Smooth muscle cell (in vitro differentiated cells): ENCODE measurements around the gene LRRK1. TPM values are rescaled to one million over a fixed set of nuclear protein-coding genes. Genes with fewer than 3 reads are reported as not detected.

Experiments used
- DNase-seq: peaks from one replicate; lab custom pipeline; 2025; ENCODE audit not compliant: unreplicated experiment; lab: John Stamatoyannopoulos, UW
- H2AFZ ChIP-seq: fragments of 200-600 bp; sonication (generic); 2 replicates; pipeline ENCODE4 v1.6.0; 2016; ENCODE audit warnings: antibody characterized with exemption, low read depth, mild to moderate bottlenecking
- H3F3A ChIP-seq: fragments of 200-600 bp; sonication (generic); 2 replicates; pipeline ENCODE4 v1.6.0; 2017; ENCODE audit warnings: antibody characterized with exemption, low read depth
- H3K27ac ChIP-seq: fragments of 200-600 bp; sonication (generic); 2 replicates; pipeline ENCODE4 v1.5.1; 2016; ENCODE audit warnings: low read depth, mild to moderate bottlenecking
- H3K27me3 ChIP-seq: fragments of 200-600 bp; sonication (generic); 2 replicates; pipeline ENCODE4 v1.6.1; 2016; ENCODE audit warnings: low read depth, mild to moderate bottlenecking
- H3K36me3 ChIP-seq: fragments of 200-600 bp; sonication (generic); 2 replicates; pipeline ENCODE4 v1.5.1; 2016; ENCODE audit warnings: low read depth
- H3K4me1 ChIP-seq: fragments of 200-600 bp; sonication (generic); 2 replicates; pipeline ENCODE4 v1.5.1; 2016; ENCODE audit warnings: low read depth
- H3K4me2 ChIP-seq: fragments of 200-600 bp; sonication (generic); 2 replicates; pipeline ENCODE4 v1.6.0; 2016; ENCODE audit warnings: mild to moderate bottlenecking
- H3K4me3 ChIP-seq: fragments of 200-600 bp; sonication (generic); 2 replicates; pipeline ENCODE4 v1.5.1; 2016; ENCODE audit warnings: mild to moderate bottlenecking
- H3K79me2 ChIP-seq: fragments of 200-600 bp; sonication (generic); 2 replicates; pipeline ENCODE4 v1.6.0; 2016; ENCODE audit warnings: low read depth, mild to moderate bottlenecking
- H3K9ac ChIP-seq: fragments of 200-600 bp; sonication (generic); 2 replicates; pipeline ENCODE4 v1.6.0; 2016; ENCODE audit warnings: low read depth
- H3K9me3 ChIP-seq: fragments of 200-600 bp; sonication (generic); replicated peaks from 2 replicates; pipeline ENCODE4 v1.5.1; 2016; ENCODE audit warnings: low read depth
- H4K20me1 ChIP-seq: fragments of 200-600 bp; sonication (generic); 2 replicates; pipeline ENCODE4 v1.6.0; 2016; ENCODE audit warnings: low read depth
- CTCF ChIP-seq: fragments of 200-600 bp; sonication (generic); IDR thresholded peaks from 2 replicates; pipeline ENCODE4 v1.5.1; 2017; ENCODE audit warnings: borderline replicate concordance, mild to moderate bottlenecking, antibody characterized with exemption; ENCODE audit not compliant: insufficient read depth, poor library complexity, severe bottlenecking
- WGBS: methylation state at CpG from one replicate; pipeline ENCODE4 v1.1.7; 2016; ENCODE audit warnings: low lambda C conversion rate; 5-methylcytosine and 5-hydroxymethylcytosine counted together
- polyA plus RNA-seq: library from polyadenylated mRNA; unstranded; fragments of >200 nt; fragmentation: Nextera tagmentation; extraction: Ambion mirVana; gene quantifications from 2 replicates; pipeline ENCODE4 v1.2.1, GENCODE V29; 2016
- total RNA-seq: library from RNA; depleted of rRNA; stranded (reverse); fragments of >200 nt; gene quantifications from 2 replicates; pipeline ENCODE4 v1.2.3, GENCODE V29; 2014

Gene LRRK1
- total and polyA plus RNA-seq, 2 experiments from 2014 or later, result 1.1 to 1.6 TPM

DNA sequence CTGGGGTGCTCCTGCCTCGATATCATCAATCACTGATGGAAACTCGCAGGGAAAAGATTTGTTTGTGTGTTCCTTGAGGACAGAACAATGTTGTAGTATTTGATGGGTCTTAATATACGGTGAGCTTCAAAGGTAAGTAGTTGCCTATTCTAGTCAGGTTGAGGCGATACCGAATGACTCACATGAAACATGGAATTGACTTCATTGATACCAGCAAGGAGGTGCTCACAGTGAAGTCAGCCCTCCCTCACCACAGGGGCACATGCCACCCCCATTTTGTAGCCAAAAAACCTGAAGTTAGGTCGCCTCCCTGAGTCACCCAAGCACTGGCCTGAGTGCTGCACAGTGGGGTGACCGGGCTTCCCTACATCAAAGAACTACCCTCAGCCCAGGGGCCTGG is 43.2 kb upstream of the LRRK1 start:
- 96% methylated on average over 7 of the region's 7 CpGs for WGBS

DNA sequence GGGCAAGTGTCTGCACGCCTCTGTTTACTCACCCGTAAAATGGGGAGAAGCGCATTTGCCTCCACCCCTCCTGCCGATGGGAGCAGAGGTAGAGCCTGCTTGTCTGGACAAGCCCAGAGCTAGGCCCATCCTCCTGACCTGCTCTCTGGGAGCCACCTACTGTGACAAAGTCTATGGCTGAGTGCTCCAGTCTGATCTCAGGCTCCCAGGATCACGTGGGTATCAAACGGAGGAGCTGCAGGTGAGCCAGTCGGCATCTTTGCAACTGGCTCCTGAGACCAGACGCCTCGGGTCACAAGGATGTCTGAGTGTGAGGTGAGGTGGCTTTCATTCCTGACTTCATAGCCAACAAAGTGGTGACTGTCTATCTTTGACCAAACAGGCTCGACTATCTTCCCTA is 41.6 kb upstream of the LRRK1 start:
- Histone ChIP-seq H3K4me1 (no peaks in the 10 kb centered on the region), H4K20me1 (no peaks in the 10 kb centered on the region), H3K4me3 (no peak overlapping the region), H3K27me3 (peaks cover 84% of the 10 kb centered on the region), H3K4me2 (no peak overlapping the region), H3K36me3 (no peaks in the 10 kb centered on the region), H2AFZ (no peak overlapping the region), H3K79me2 (no peaks in the 10 kb centered on the region), H3K9ac (no peak overlapping the region), H3F3A (no peaks in the 10 kb centered on the region), H3K27ac (no peak overlapping the region), H3K9me3 (no peaks in the 10 kb centered on the region)
- 86% methylated on average over 10 of the region's 10 CpGs for WGBS
- TF ChIP-seq CTCF, result no peak
- no peak for DNase-seq

More for the DNA sequence above, 43.2 kb upstream of the LRRK1 start:
- Histone ChIP-seq H3K27me3 (peaks cover 69% of the 10 kb centered on the region), H3K4me1 (no peaks in the 10 kb centered on the region), H3K36me3 (no peaks in the 10 kb centered on the region), H2AFZ (no peak overlapping the region), H3K27ac (no peak overlapping the region), H3K79me2 (no peaks in the 10 kb centered on the region), H4K20me1 (no peaks in the 10 kb centered on the region), H3K9me3 (no peaks in the 10 kb centered on the region), H3K4me3 (no peak overlapping the region), H3K9ac (no peak overlapping the region), H3K4me2 (no peak overlapping the region), H3F3A (no peaks in the 10 kb centered on the region)
- DNase-seq, result no peak
- no peak for TF ChIP-seq CTCF

GRCh38 chr15:100878130-100878529 is 41.0 kb upstream of the LRRK1 start:
- no peak for TF ChIP-seq CTCF
- Histone ChIP-seq H3K27me3 (peaks cover 90% of the 10 kb centered on the region), H3K4me2 (no peak overlapping the region), H2AFZ (no peak overlapping the region), H3K9ac (no peak overlapping the region), H3K4me1 (no peaks in the 10 kb centered on the region), H3F3A (no peaks in the 10 kb centered on the region), H3K79me2 (no peaks in the 10 kb centered on the region), H3K27ac (no peak overlapping the region), H3K36me3 (no peaks in the 10 kb centered on the region), H4K20me1 (no peaks in the 10 kb centered on the region), H3K4me3 (no peak overlapping the region), H3K9me3 (no peaks in the 10 kb centered on the region)
- DNase-seq, result no peak
- WGBS, result 80% methylated on average over 11 of the region's 11 CpGs

DNA sequence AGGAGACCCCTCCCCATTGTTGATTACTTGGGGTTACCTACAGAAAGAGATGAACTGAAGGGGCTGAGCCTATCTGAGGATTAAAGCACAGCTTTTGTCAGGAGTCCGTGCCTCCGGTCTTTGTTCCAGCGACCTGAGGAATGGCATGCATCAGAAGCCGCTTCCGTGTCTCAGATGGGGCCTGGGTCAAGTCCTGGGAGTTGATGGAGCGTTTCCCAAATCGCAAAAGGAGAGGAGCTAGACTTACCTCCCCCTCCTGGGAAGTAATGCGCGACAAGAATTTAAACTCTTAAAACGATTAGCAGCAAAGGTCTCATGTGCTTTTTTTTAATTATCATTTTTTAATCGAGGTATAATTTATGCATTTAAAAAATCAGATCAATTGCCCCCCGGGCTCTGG is 40.5 kb upstream of the LRRK1 start:
- Histone ChIP-seq H3K27me3 (peaks cover 95% of the 10 kb centered on the region), H3F3A (no peaks in the 10 kb centered on the region), H2AFZ (no peak overlapping the region), H3K4me1 (no peaks in the 10 kb centered on the region), H3K9me3 (no peaks in the 10 kb centered on the region), H3K27ac (no peak overlapping the region), H3K4me3 (peak overlapping the region; percentile 45), H3K36me3 (no peaks in the 10 kb centered on the region), H4K20me1 (no peaks in the 10 kb centered on the region), H3K4me2 (peak overlapping the region; percentile 88), H3K79me2 (no peaks in the 10 kb centered on the region), H3K9ac (no peak overlapping the region)
- WGBS, result 16% methylated on average over 12 of the region's 12 CpGs
- no peak for DNase-seq
- TF ChIP-seq CTCF, result no peak
